K562 (cell line): ENCODE measurements around the gene PAFAH1B2. TPM values are rescaled to one million over a fixed set of nuclear protein-coding genes. Genes with fewer than 3 reads are reported as not detected.

Experiments used
- ATF7 ChIP-seq: fragments of 450-650 bp; IDR thresholded peaks from 2 replicates; pipeline ENCODE4 v1.7.1; 2014; ENCODE audit warnings: mild to moderate bottlenecking, moderate library complexity
- BACH1 ChIP-seq: fragments of 200-800 bp; sonication (Bioruptor generic); IDR thresholded peaks from 2 replicates; pipeline ENCODE4 v1.6.1; 2016; ENCODE audit warnings: missing genetic modification characterization, missing compliant biosample characterization
- CCNT2 ChIP-seq: IDR thresholded peaks from 2 replicates; pipeline ENCODE4 v1.6.1; 2011; ENCODE audit warnings: borderline replicate concordance, low read depth, mild to moderate bottlenecking, moderate library complexity, mixed read lengths, low read length; ENCODE audit not compliant: insufficient read length; ENCODE audit errors: extremely low read depth
- CHCHD3 ChIP-seq: fragments of 250-450 bp; sonication (Bioruptor Pico); IDR thresholded peaks from 2 replicates; pipeline ENCODE4 v2.1.2; 2022; ENCODE audit warnings: mild to moderate bottlenecking
- ELF1 ChIP-seq: fragments of 200-800 bp; sonication (Bioruptor generic); IDR thresholded peaks from 2 replicates; pipeline ENCODE4 v1.6.1; 2016; ENCODE audit warnings: missing genetic modification characterization, missing compliant biosample characterization
- ETS2 ChIP-seq: IDR thresholded peaks from 2 replicates; pipeline ENCODE4 v1.6.1; 2016; ENCODE audit warnings: borderline replicate concordance, missing genetic modification characterization, mild to moderate bottlenecking, moderate library complexity, missing compliant biosample characterization; ENCODE audit not compliant: poor library complexity, severe bottlenecking
- FOXJ2 ChIP-seq: fragments of 200-800 bp; sonication (Bioruptor generic); IDR thresholded peaks from 2 replicates; pipeline ENCODE4 v1.6.1; 2016; ENCODE audit warnings: missing genetic modification characterization, missing compliant biosample characterization
- FOXK2 ChIP-seq, 2 experiments: fragments of 450-650 bp; IDR thresholded peaks in 1 of 2; conservative IDR thresholded peaks in 1 of 2; 2 replicates each; pipeline ENCODE4 v1.6.1; 2016; ENCODE audit warnings: low read depth in 2 of 2, mild to moderate bottlenecking in 1 of 2
- HDAC2 ChIP-seq: fragments of 450-650 bp; IDR thresholded peaks from 2 replicates; pipeline ENCODE4 v1.6.1; 2016; ENCODE audit warnings: mild to moderate bottlenecking
- HMG20A ChIP-seq: fragments of 450-650 bp; formaldehyde crosslinking; conservative IDR thresholded peaks from 2 replicates; pipeline ENCODE4 v1.4.0; 2020; ENCODE audit warnings: mild to moderate bottlenecking, mixed read lengths
- KDM1A ChIP-seq, 2 experiments: fragments of 450-650 bp; IDR thresholded peaks; 2 replicates each; pipeline ENCODE4 v1.6.1; 2016; ENCODE audit warnings: mild to moderate bottlenecking in 2 of 2
- KDM5B ChIP-seq: fragments of 200-600 bp; sonication (generic); IDR thresholded peaks from 2 replicates; pipeline ENCODE4 v1.6.1; 2012; ENCODE audit warnings: low read depth, mild to moderate bottlenecking, moderate library complexity, low read length, control low read depth, inconsistent platforms; ENCODE audit not compliant: insufficient replicate concordance
- KLF10 ChIP-seq: fragments of 250-450 bp; sonication (Bioruptor Pico); IDR thresholded peaks from 2 replicates; pipeline ENCODE4 v1.6.1; 2021; ENCODE audit warnings: matching md5 sums
- KLF6 ChIP-seq: fragments of 250-450 bp; sonication (Bioruptor Pico); IDR thresholded peaks from 2 replicates; pipeline ENCODE4 v1.4.0; 2020; ENCODE audit warnings: mild to moderate bottlenecking, moderate library complexity, borderline replicate concordance
- PML ChIP-seq: IDR thresholded peaks from 2 replicates; pipeline ENCODE4 v1.6.1; 2012; ENCODE audit warnings: low read length, inconsistent platforms
- STAT5A ChIP-seq: IDR thresholded peaks from 2 replicates; pipeline ENCODE4 v1.6.1; 2012; ENCODE audit warnings: low read length, inconsistent platforms, borderline replicate concordance
- STAT6 ChIP-seq: sonication (generic); formaldehyde crosslinking; IDR thresholded peaks from 2 replicates; pipeline ENCODE4 v1.8.1; 2023; ENCODE audit warnings: mild to moderate bottlenecking, missing genetic modification reagents
- THRAP3 ChIP-seq: fragments of 450-650 bp; IDR thresholded peaks from 2 replicates; pipeline ENCODE4 v1.6.1; 2016; ENCODE audit warnings: mild to moderate bottlenecking, inconsistent platforms, borderline replicate concordance
- ZBTB7A ChIP-seq: IDR thresholded peaks from 2 replicates; pipeline ENCODE4 v1.6.1; 2011; ENCODE audit warnings: low read depth, mild to moderate bottlenecking, low read length, moderate library complexity, borderline replicate concordance; ENCODE audit not compliant: control insufficient read depth
- ZKSCAN8 ChIP-seq: fragments of 200-800 bp; sonication (Bioruptor generic); IDR thresholded peaks from 2 replicates; pipeline ENCODE4 v1.6.1; 2016; ENCODE audit warnings: missing genetic modification characterization, missing compliant biosample characterization
- ZNF121 ChIP-seq: sonication (generic); formaldehyde crosslinking; conservative IDR thresholded peaks from 2 replicates; pipeline ENCODE4 v1.8.0; 2022; ENCODE audit warnings: missing genetic modification reagents
- ZNF143 ChIP-seq: sonication (generic); formaldehyde crosslinking; IDR thresholded peaks from 2 replicates; pipeline ENCODE4 v1.9.0; 2022; ENCODE audit warnings: mild to moderate bottlenecking, missing genetic modification reagents
- ZNF212 ChIP-seq: fragments of 450-650 bp; formaldehyde crosslinking; IDR thresholded peaks from 2 replicates; pipeline ENCODE4 v1.4.0; 2020; ENCODE audit warnings: mild to moderate bottlenecking
- ZNF431 ChIP-seq: sonication (generic); formaldehyde crosslinking; IDR thresholded peaks from 2 replicates; pipeline ENCODE4 v1.8.0; 2022; ENCODE audit warnings: mild to moderate bottlenecking, missing genetic modification reagents
- polyA plus RNA-seq, 8 experiments: library from polyadenylated mRNA; depleted of rRNA in 4 of 8; stranded (reverse) in 5 of 8; unstranded in 3 of 8; fragments of >200 nt; fragmentation: Nextera tagmentation in 2 of 8; fragmentation: Illumina TruSeq in 1 of 8; extraction: Ambion mirVana in 2 of 8; extraction: Trizol in 1 of 8; gene quantifications; 2 replicates each; pipeline versions ENCODE4 v1.2.1 to v1.2.3, GENCODE V29; 2011 to 2014; ENCODE audit warnings: inconsistent platforms in 1 of 8, missing spikeins in 1 of 8
- total RNA-seq, 7 experiments: library from RNA; depleted of rRNA in 6 of 7; stranded (reverse); fragments of >200 nt in 6 of 7; fragmentation: Illumina TruSeq in 2 of 7; extraction: Trizol in 2 of 7; gene quantifications; 2 replicates each; pipeline versions ENCODE4 v1.2.1 to v1.2.3, GENCODE V29; 2011 to 2021; ENCODE audit warnings: low replicate concordance in 1 of 7
- TF ChIP-seq, protein P1 (sequence below): IDR thresholded peaks from 2 replicates; pipeline ENCODE4 v1.6.1; 2011; ENCODE audit not compliant: insufficient read length; ENCODE audit errors: extremely low read depth

PAFAH1B2 gene
- total and polyA plus RNA-seq, 9 of the 15 experiments (the other 6 are each of a cell fraction or from before 2014, with no cell fraction given) = 27.8 to 94.7 (median 64.9) TPM

DNA sequence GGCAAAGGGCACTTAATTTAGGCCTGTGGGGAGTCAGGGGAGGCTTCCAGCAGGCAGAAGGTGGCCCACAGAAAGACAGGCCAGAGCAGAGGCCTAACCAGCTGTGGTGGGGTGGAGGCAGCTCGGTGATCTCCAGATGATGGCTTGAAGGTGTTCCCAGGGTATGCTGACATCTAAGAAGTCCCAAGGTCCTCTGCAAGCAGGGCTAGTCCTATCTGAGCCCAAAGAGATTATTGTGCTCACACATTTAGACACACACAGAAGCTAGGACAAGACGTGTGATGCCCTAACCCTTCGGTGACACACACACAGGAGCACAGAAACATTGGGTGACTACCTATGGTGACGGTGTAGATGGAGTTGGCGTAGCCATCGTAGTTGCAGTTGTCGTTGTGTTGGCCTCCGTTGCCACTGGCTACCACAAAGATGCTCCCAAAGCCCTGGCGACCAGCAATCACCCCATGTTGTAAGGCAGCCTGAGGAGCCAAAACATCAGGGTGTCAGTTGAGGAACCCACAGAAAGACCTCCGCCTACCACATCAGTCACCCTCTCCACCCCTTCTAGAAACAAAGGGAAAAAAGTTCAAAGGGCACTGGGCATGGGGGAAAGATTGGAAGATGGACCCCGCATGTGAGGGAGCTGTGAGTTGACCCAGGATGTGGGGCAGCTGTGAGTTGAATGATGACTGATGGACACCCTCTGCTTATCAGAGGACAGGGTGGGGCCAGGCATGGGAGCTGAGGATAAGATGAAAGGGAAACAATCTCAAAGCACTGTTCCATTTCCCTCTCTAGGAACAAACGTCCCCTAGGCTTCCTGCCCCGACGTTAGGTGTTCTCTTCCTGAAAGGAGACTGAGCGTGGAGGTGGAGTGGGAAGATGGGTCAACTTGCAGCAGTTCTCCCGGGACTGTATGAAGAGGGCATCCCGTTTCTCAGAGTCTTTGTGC, 79.9 kb downstream of the PAFAH1B2 start (continued):
- TF ChIP-seq ZKSCAN8 (CRISPR knock-in tag) (peak; percentile 62; the same call in 1 of the 2 replicates), ZBTB7A (no peak), KLF6 (CRISPR knock-in tag) (no peak), ZNF121 (CRISPR knock-in tag) (no peak), KLF10 (CRISPR knock-in tag) (no peak), FOXK2 (conservative IDR thresholded peaks at IDR 0.05 in 1 of 2, IDR thresholded peaks at IDR 0.05 in 1 of 2; ENCODE audit: low read depth in 2 of 2) (0 out of 4 replicates have a peak, but pooled peaks of 1 of the 2 experiments have one; percentile 18), ZNF143 (no peak), STAT6 (CRISPR knock-in tag) (0 out of 2 replicates have a peak, but pooled peaks have one; percentile 45), KDM1A (IDR thresholded peaks at IDR 0.05) (peak; percentile 93 to 95), ETS2 (no peak), PML (peak; percentile 93), THRAP3 (no peak), HDAC2 (peak; percentile 78), ATF7 (peak; percentile 24; the same call in 1 of the 2 replicates), ELF1 (tag) (no peak), CHCHD3 (CRISPR knock-in tag) (no peak), FOXJ2 (tag) (no peak), ZNF212 (CRISPR knock-in tag) (no peak), ZNF431 (CRISPR knock-in tag) (no peak), BACH1 (tag) (no peak), KDM5B (no peak), CCNT2 (peak; percentile 85), STAT5A (peak; percentile 90), HMG20A (no peak)
- TF ChIP-seq, protein P1, sequence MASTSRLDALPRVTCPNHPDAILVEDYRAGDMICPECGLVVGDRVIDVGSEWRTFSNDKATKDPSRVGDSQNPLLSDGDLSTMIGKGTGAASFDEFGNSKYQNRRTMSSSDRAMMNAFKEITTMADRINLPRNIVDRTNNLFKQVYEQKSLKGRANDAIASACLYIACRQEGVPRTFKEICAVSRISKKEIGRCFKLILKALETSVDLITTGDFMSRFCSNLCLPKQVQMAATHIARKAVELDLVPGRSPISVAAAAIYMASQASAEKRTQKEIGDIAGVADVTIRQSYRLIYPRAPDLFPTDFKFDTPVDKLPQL = no peak
